Measurements from ENCODE around the gene RSAD1. TPM values are rescaled to one million over a fixed set of nuclear protein-coding genes. Genes with fewer than 3 reads are reported as not detected.

The RSAD1 gene
- total RNA-seq, 1 donor: 25.8 TPM

- no peak for TF ChIP-seq CTCF (IDR thresholded peaks at IDR 0.05; ENCODE audit: insufficient read depth, low read length)
- no peak for DNase-seq (ENCODE audit: low read depth)
- H3K4me3 ChIP-seq (ENCODE audit: low read depth, low read length): no peak overlapping the region
Observed at GRCh38 chr17:50447870-50448595, 30.6 kb upstream of the RSAD1 start.

- TF ChIP-seq CTCF (IDR thresholded peaks at IDR 0.05; ENCODE audit: insufficient read depth, low read length): no peak
- no peak overlapping the region for H3K4me3 ChIP-seq (ENCODE audit: low read depth, low read length)
- DNase-seq (ENCODE audit: low read depth): no peak
Observed at GRCh38 chr17:50448643-50449042, 30.0 kb upstream of the RSAD1 start.

GRCh38 chr17:50451943-50452629 lies 26.6 kb upstream of the RSAD1 start:
- DNase-seq (ENCODE audit: low read depth): no peak
- no peak for TF ChIP-seq CTCF (IDR thresholded peaks at IDR 0.05; ENCODE audit: insufficient read depth, low read length)
- no peak overlapping the region for H3K4me3 ChIP-seq (ENCODE audit: low read depth, low read length)

- no peak overlapping the region for H3K4me3 ChIP-seq (ENCODE audit: low read depth, low read length)
- peak; percentile 10 for DNase-seq (ENCODE audit: low read depth)
- no peak for TF ChIP-seq CTCF (IDR thresholded peaks at IDR 0.05; ENCODE audit: insufficient read depth, low read length)
Observed at GRCh38 chr17:50452630-50453300, 25.9 kb upstream of the RSAD1 start.

GRCh38 chr17:50453901-50454300 lies 24.8 kb upstream of the RSAD1 start:
- TF ChIP-seq CTCF (IDR thresholded peaks at IDR 0.05; ENCODE audit: insufficient read depth, low read length): no peak
- H3K4me3 ChIP-seq (ENCODE audit: low read depth, low read length): no peak overlapping the region
- no peak for DNase-seq (ENCODE audit: low read depth)

GRCh38 chr17:50457621-50458020 lies 21.0 kb upstream of the RSAD1 start:
- no peak overlapping the region for H3K4me3 ChIP-seq (ENCODE audit: low read depth, low read length)
- no peak for TF ChIP-seq CTCF (IDR thresholded peaks at IDR 0.05; ENCODE audit: insufficient read depth, low read length)
- DNase-seq (ENCODE audit: low read depth): no peak
